MCF 10A (cell line): ENCODE results near the gene DCUN1D4. TPM values are rescaled to one million over a fixed set of nuclear protein-coding genes. Genes with fewer than 3 reads are reported as not detected.
A peak's percentile ranks its signal among the peaks of the same experiment; 100 is the strongest.

Source experiments
- BruUV-seq: library from RNA; stranded (reverse); fragments of 400-500 nt; replicated peaks from 2 replicates; lab custom pipeline; 2021; lab: Mats Ljungman, UMichigan
- CTCF ChIA-PET: fragments of 300-600 bp; sonication (Branson Sonifier 250); formaldehyde crosslinking; extraction: SDS; loops from one replicate; lab custom pipeline; 2021; ENCODE audit warnings: antibody characterized with exemption, inconsistent platforms; lab: Yijun Ruan, JAX
- POLR2A ChIA-PET: fragments of 300-600, 350-650 bp; sonication (Branson Sonifier 250); formaldehyde crosslinking; extraction: SDS; loops from one replicate; lab custom pipeline; 2020; ENCODE audit warnings: antibody characterized with exemption, inconsistent platforms; lab: Yijun Ruan, JAX
- DNase-seq: peaks from one replicate; pipeline ENCODE4 v3.0.0-alpha.2; 2018; ENCODE audit not compliant: unreplicated experiment
- H3K27ac Mint-ChIP-seq: one replicate; pipeline ENCODE4 v1.8.0; 2022; ENCODE audit warnings: mild to moderate bottlenecking, low read depth, mixed read lengths; ENCODE audit not compliant: unreplicated experiment
- H3K27me3 Mint-ChIP-seq: one replicate; pipeline ENCODE4 v1.8.0; 2022; ENCODE audit warnings: mixed read lengths; ENCODE audit not compliant: insufficient read depth, unreplicated experiment
- H3K36me3 Mint-ChIP-seq: one replicate; pipeline ENCODE4 v1.8.0; 2022; ENCODE audit warnings: mild to moderate bottlenecking, moderate library complexity, mixed read lengths; ENCODE audit not compliant: insufficient read depth, unreplicated experiment
- H3K4me1 Mint-ChIP-seq: one replicate; pipeline ENCODE4 v1.8.0; 2022; ENCODE audit warnings: mixed read lengths; ENCODE audit not compliant: insufficient read depth, unreplicated experiment
- H3K4me3 Mint-ChIP-seq: one replicate; pipeline ENCODE4 v1.8.0; 2022; ENCODE audit warnings: mild to moderate bottlenecking, moderate library complexity, mixed read lengths; ENCODE audit not compliant: unreplicated experiment
- H3K9me3 Mint-ChIP-seq: one replicate; pipeline ENCODE4 v1.8.0; 2022; ENCODE audit warnings: mixed read lengths; ENCODE audit not compliant: unreplicated experiment
- intact Hi-C: fragments of 100-400 bp; cut with micrococcal nuclease; formaldehyde crosslinking; loops from 2 replicates; pipeline ENCODE4 v1.14.1; 2022
- total RNA-seq: library from RNA; stranded (reverse); gene quantifications from 2 replicates; pipeline ENCODE4 v1.2.3, GENCODE V29; 2022
- TF ChIP-seq, protein P1 (sequence below): fragments of 200-600 bp; IDR thresholded peaks from one replicate; pipeline ENCODE4 v1.8.0; 2022; ENCODE audit warnings: antibody characterized with exemption, mild to moderate bottlenecking; ENCODE audit not compliant: unreplicated experiment

The DCUN1D4 gene
- total RNA-seq, 1 experiment from 2014 or later: 88.0 TPM

DNA sequence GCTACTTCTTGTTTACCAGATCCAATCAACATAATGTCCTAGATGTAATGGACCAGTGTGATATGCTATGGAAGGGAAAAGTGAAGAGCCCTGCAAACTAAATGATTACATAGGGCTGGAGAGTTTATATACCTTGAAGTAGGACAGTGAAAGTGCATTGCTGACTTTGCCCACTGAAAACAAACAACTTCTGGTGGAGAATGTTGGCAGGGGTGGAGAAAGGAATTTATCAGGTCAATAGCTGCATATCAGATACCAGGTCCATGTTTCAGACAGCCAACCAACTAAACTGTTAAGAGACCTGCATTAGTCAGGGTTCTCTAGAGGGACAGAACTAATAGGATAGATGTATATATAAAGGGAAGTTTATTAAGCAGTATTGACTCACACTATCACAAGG is 82.4 kb downstream of the DCUN1D4 start:
- POLR2A ChIA-PET: no interaction called here
- CTCF ChIA-PET: no interaction called here
- H3K36me3 Mint-ChIP-seq: peaks cover 6% of the 10 kb centered on the region
- no peak overlapping the region for H3K27ac Mint-ChIP-seq
- no peaks in the 10 kb centered on the region for H3K27me3 Mint-ChIP-seq
- H3K4me1 Mint-ChIP-seq: no peaks in the 10 kb centered on the region
- no peaks in the 10 kb centered on the region for H3K9me3 Mint-ChIP-seq
- intact Hi-C loops: no loop called here
- BruUV-seq: no TSS peak
- no peak for DNase-seq
- H3K4me3 Mint-ChIP-seq: no peak overlapping the region
- TF ChIP-seq, protein P1, sequence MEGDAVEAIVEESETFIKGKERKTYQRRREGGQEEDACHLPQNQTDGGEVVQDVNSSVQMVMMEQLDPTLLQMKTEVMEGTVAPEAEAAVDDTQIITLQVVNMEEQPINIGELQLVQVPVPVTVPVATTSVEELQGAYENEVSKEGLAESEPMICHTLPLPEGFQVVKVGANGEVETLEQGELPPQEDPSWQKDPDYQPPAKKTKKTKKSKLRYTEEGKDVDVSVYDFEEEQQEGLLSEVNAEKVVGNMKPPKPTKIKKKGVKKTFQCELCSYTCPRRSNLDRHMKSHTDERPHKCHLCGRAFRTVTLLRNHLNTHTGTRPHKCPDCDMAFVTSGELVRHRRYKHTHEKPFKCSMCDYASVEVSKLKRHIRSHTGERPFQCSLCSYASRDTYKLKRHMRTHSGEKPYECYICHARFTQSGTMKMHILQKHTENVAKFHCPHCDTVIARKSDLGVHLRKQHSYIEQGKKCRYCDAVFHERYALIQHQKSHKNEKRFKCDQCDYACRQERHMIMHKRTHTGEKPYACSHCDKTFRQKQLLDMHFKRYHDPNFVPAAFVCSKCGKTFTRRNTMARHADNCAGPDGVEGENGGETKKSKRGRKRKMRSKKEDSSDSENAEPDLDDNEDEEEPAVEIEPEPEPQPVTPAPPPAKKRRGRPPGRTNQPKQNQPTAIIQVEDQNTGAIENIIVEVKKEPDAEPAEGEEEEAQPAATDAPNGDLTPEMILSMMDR: no peak

DNA sequence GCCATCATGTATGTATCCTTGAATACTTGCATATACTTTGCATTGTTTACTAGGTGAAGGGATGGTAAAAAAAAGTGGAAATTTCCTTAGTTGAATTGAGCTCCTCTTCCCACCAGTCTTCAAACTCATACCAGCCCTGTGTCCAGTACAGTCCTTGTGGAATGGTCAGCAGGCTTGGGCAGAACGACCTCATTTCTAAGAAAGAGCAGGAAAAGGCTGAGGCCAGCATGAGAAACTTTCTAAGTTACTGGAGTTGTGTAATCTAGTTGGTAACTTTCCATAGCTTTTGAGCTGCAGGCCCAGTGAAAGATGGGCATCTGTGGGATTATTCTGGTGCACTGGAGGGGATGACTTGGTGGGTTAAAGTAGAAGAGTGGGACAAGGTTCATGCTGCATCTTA is 87.6 kb downstream of the DCUN1D4 start:
- intact Hi-C loops: no loop called here
- H3K27me3 Mint-ChIP-seq: no peaks in the 10 kb centered on the region
- DNase-seq: no peak
- no peaks in the 10 kb centered on the region for H3K9me3 Mint-ChIP-seq
- H3K36me3 Mint-ChIP-seq: peaks cover 6% of the 10 kb centered on the region
- CTCF ChIA-PET: interaction anchor here (0.6 to 1.5 kb wide), 3 partner anchors 13 to 60 kb away, joined by 3 to 6 read pairs (median 4); no protein-coding TSS in a partner anchor
- H3K4me3 Mint-ChIP-seq: no peak overlapping the region
- no TSS peak for BruUV-seq
- TF ChIP-seq, protein P1: no peak
- POLR2A ChIA-PET: interaction anchor here (1.4 kb wide), 1 partner anchor 43 kb away, joined by 4 read pairs; no protein-coding TSS in a partner anchor
- H3K27ac Mint-ChIP-seq: peak overlapping the region; percentile 11
- H3K4me1 Mint-ChIP-seq: no peaks in the 10 kb centered on the region

DNA sequence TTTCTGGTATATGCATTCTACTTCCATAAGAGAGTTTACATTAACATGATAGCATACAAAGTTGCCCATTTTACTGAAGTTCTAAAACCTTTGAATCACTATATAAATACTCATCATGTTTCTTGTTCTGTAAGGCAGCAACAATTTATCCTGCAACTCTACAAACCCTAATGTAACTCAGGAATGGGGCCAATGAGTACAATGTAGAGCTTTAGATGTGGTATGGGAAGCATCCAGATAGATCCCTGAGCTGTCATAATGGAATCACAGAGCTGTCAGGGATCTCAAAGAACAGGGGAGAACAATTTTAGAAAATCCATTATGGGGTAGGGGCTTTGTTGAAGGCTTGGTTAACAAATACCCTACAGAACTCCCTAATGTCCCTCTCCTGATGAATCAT is 88.5 kb downstream of the DCUN1D4 start:
- no peak overlapping the region for H3K27ac Mint-ChIP-seq
- DNase-seq: no peak
- no peaks in the 10 kb centered on the region for H3K27me3 Mint-ChIP-seq
- no peak overlapping the region for H3K4me3 Mint-ChIP-seq
- POLR2A ChIA-PET: interaction anchor here (0.7 kb wide), 1 partner anchor 242 kb away, joined by 4 read pairs; no protein-coding TSS in a partner anchor
- BruUV-seq: no TSS peak
- TF ChIP-seq, protein P1: no peak
- no peaks in the 10 kb centered on the region for H3K4me1 Mint-ChIP-seq
- CTCF ChIA-PET: interaction anchor here (0.8 to 1.1 kb wide), 3 partner anchors 11 to 35 kb away, joined by 3 to 5 read pairs (median 4); no protein-coding TSS in a partner anchor
- H3K36me3 Mint-ChIP-seq: peaks cover 6% of the 10 kb centered on the region
- no peaks in the 10 kb centered on the region for H3K9me3 Mint-ChIP-seq
- intact Hi-C loops: no loop called here

DNA sequence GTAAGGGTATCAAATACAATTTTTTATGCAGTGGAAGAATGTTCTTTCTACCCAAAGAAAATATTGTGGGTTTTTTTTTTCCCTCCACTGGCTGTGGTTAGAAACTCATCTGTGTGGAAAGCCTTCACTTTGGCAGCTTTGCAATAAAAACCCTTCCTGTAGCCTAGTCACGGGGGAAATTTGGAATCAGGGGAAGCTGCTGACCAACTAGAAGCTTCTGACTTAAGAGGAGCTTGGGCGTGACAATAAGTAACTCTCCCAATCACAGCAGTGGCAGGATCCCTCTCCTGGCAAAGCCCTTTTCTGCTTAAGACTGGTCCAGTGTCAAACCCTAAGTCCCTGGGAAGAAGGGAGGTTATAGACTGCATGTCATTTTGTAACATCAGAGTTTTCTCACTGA is 89.3 kb downstream of the DCUN1D4 start:
- TF ChIP-seq, protein P1: no peak
- intact Hi-C loops: no loop called here
- CTCF ChIA-PET: interaction anchor here (0.8 to 1.1 kb wide), 3 partner anchors 12 to 36 kb away, joined by 3 to 5 read pairs (median 4); no protein-coding TSS in a partner anchor
- no TSS peak for BruUV-seq
- Mint-ChIP-seq H3K27me3 (no peaks in the 10 kb centered on the region), H3K4me3 (no peak overlapping the region), H3K9me3 (no peaks in the 10 kb centered on the region), H3K27ac (no peak overlapping the region), H3K36me3 (no peaks in the 10 kb centered on the region), H3K4me1 (no peaks in the 10 kb centered on the region)
- POLR2A ChIA-PET: interaction anchor here (0.7 kb wide), 1 partner anchor 242 kb away, joined by 4 read pairs; no protein-coding TSS in a partner anchor
- DNase-seq: no peak
